ENCODE measurements around the gene C2.

The C2 gene

DNA sequence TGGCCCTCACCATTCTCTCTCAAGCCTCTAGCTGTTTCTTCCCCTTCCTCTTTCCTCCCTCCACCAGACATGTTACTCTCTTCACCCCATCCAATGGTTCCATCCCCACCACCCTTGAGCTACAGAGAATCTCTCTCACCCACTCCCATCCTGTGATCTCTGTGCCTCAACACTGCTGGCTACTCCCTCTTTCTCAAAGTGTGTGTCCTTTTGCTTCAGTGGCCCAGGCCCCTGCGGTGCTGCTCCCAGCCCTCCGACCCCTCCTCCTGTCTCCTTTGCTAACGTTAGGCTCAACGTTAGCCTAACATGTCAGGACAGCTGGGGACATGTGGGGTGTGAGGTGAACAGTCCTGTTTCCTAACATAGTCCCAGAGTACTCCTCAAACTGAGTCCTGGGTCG, 25.4 kb downstream of the C2 start:
- no peak overlapping the region for H3K4me3 ChIP-seq (ENCODE audit: low read depth, low read length)
- no peak for DNase-seq (ENCODE audit: low read depth)
- TF ChIP-seq, protein P1, sequence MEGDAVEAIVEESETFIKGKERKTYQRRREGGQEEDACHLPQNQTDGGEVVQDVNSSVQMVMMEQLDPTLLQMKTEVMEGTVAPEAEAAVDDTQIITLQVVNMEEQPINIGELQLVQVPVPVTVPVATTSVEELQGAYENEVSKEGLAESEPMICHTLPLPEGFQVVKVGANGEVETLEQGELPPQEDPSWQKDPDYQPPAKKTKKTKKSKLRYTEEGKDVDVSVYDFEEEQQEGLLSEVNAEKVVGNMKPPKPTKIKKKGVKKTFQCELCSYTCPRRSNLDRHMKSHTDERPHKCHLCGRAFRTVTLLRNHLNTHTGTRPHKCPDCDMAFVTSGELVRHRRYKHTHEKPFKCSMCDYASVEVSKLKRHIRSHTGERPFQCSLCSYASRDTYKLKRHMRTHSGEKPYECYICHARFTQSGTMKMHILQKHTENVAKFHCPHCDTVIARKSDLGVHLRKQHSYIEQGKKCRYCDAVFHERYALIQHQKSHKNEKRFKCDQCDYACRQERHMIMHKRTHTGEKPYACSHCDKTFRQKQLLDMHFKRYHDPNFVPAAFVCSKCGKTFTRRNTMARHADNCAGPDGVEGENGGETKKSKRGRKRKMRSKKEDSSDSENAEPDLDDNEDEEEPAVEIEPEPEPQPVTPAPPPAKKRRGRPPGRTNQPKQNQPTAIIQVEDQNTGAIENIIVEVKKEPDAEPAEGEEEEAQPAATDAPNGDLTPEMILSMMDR (IDR thresholded peaks at IDR 0.05; ENCODE audit: low read depth, low read length, missing control alignments), result no peak

DNA sequence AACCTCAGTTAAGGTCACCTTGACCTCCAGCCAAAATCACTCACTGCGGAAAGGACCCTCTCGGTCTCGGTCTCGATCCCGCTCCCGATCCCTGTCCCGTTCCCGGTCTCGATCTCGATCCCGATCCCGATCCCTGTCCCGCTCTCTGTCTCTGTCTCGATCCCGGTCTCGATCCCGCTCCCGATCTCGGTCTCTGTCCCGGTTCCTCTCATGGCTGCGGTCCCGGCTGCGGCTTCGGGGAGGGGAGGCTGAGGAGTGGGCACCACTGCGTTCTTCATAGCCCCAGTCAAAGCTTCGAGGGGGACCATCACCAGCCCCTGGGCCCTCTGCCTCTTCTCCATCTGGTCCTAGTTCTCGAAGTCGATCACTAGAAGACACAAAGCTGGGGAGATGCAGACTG, 27.0 kb downstream of the C2 start:
- DNase-seq (ENCODE audit: low read depth), result no peak
- TF ChIP-seq, protein P1 (IDR thresholded peaks at IDR 0.05; ENCODE audit: low read depth, low read length, missing control alignments), result no peak
- H3K4me3 ChIP-seq (ENCODE audit: low read depth, low read length), result no peak overlapping the region

DNA sequence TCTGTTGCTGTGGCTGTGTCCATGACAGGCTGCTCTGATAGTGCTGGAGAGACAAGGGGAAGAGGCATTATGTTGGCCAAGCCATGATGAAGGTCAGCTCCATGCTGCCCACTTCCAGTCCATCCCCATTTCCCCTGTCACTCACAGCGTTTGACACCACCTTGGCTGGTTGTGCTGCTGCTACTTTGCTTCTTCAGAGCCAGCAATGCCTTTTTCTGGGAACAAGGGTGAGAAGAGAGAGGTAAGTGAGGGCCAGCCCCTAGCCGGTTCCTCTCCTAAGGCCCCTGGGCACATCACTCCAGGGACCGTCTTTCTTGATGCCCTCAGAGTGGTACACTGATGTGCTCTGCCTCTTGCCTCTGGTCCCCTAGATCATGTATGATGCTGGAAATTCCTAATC, 29.3 kb downstream of the C2 start:
- TF ChIP-seq, protein P1 (IDR thresholded peaks at IDR 0.05; ENCODE audit: low read depth, low read length, missing control alignments), result no peak
- DNase-seq (ENCODE audit: low read depth), result no peak
- H3K4me3 ChIP-seq (ENCODE audit: low read depth, low read length), result no peak overlapping the region

DNA sequence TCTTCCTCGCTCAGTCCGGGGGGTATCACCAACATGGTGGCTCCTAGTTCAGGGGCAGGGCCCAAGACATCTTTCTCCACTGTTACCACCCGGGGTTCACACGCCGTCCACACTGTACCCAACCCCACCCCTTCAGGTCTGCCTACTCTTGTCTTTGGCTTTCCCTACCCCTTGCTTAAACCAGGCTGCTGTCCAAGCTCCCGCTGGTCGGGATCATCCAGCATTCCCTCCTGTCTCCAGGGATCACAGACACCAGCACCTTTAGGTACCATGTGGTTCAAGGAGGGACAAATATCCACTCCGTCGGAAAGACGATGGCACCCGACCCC, 30.9 kb downstream of the C2 start:
- no peak for DNase-seq (ENCODE audit: low read depth)
- H3K4me3 ChIP-seq (ENCODE audit: low read depth, low read length), result peak overlapping the region; percentile 99
- TF ChIP-seq, protein P1 (IDR thresholded peaks at IDR 0.05; ENCODE audit: low read depth, low read length, missing control alignments), result no peak

DNA sequence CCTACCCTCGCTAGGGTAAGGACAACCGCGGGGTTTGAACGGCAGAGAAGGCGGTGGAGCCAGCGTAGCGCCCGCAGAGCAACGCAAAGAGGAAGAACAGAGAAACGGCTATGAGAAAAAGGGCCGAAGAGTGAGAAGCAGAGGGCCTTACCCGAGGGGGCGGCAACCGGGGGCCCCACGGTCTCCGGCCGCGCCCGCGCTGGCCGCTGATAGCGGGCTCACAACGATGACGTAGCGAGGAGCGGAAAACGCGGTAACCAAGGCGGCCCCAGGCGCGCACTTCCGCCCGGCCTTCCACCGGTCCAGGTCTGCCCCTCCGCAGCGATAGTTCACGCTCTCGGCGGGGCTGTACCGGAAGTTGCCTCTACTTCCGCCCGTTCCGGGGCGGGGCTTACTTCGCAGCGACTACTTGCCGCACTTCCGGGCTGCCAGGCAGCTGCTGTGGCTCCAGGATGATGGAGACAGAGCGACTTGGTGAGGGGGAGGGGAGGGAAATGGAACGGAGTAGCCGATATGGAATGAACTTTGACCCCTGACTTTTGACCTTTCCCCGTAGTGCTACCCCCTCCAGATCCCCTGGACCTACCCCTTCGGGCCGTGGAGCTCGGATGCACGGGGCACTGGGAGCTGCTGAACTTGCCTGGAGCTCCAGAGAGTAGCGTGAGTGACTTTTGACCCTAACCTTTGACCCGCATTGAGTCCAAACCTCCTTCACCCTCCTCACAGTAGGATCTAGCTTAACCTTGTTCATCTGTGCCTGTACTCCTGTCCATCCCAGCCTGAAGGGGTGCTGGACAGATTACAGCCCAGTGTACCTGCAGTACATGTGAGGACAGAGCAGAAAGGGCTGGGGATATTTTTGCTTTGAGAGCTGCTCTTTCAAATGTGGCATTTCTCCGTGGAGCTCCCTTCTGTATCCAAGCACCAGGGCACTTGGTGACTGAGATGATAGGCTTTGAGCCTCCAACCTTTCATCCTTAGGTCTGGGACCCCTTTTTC, 31.5 kb downstream of the C2 start, which contains the start of the genes NELFE and SKIC2:
NELFE (minus strand) TSS at position 231 of the 999 bp plus-strand sequence. CDS start 525 bp downstream, outside the sequence.
SKIC2 (plus strand) TSS at position 435 of the 999 bp plus-strand sequence; CDS start at position 453, 18 bp downstream.
- TF ChIP-seq, protein P1 (IDR thresholded peaks at IDR 0.05; ENCODE audit: low read depth, low read length, missing control alignments), result no peak
- peak; percentile 91 for DNase-seq (ENCODE audit: low read depth)
- H3K4me3 ChIP-seq (ENCODE audit: low read depth, low read length), result peak within 1 kb of the TSS; percentile 99

DNA sequence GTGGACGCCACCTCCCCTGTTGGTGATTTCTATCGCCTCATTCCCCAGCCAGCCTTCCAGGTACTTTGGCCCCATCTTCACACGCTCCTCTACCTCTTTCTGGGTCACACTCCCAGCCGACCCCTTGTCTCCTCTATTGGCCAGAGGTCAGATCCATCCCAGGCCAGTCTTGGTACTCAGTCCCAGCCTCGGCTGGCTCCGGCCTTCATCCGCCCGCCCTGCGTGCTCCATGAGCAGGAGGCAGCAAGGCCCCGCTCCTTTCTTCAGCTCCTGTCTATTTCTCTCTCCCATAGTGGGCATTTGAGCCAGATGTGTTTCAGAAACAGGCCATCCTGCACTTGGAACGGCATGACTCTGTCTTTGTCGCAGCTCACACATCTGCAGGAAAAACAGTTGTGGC, 34.1 kb downstream of the C2 start:
- H3K4me3 ChIP-seq (ENCODE audit: low read depth, low read length), result no peak overlapping the region
- no peak for DNase-seq (ENCODE audit: low read depth)
- TF ChIP-seq, protein P1 (IDR thresholded peaks at IDR 0.05; ENCODE audit: low read depth, low read length, missing control alignments), result no peak

All from GM12864 (cell line).